Measurements from ENCODE around the gene DCTD.

DNA sequence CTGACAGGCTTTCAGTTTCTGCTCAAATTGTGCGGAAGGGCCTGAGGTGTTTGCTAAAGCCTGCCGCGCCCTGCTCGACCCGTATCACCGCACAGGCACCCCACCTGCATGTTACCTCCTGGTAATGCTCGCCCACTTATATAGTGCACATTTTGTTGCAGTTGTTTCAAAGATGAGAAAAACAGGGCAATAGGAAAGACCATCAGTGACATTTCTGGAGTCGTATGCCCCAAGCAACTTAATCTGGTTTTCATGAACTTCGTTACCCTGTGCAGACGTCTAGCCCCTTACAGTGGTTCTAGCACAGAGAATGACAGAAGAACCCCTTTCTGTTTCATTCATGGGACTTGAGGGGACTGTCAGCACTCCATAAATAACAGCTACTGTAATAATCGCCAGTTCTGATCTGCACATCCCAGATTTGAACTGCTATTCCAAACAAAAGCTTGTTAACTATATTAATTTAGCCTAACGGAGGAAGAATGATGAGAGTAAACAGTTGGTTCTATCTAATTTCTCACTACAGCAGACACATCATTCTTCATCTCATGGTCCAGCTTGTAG, 940 bp upstream of the DCTD start:
- TF ChIP-seq, protein P1, sequence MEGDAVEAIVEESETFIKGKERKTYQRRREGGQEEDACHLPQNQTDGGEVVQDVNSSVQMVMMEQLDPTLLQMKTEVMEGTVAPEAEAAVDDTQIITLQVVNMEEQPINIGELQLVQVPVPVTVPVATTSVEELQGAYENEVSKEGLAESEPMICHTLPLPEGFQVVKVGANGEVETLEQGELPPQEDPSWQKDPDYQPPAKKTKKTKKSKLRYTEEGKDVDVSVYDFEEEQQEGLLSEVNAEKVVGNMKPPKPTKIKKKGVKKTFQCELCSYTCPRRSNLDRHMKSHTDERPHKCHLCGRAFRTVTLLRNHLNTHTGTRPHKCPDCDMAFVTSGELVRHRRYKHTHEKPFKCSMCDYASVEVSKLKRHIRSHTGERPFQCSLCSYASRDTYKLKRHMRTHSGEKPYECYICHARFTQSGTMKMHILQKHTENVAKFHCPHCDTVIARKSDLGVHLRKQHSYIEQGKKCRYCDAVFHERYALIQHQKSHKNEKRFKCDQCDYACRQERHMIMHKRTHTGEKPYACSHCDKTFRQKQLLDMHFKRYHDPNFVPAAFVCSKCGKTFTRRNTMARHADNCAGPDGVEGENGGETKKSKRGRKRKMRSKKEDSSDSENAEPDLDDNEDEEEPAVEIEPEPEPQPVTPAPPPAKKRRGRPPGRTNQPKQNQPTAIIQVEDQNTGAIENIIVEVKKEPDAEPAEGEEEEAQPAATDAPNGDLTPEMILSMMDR (IDR thresholded peaks at IDR 0.05) = no peak
- TF ChIP-seq POLR2A (IDR thresholded peaks at IDR 0.05) (no peak), POLR2AphosphoS5 (IDR thresholded peaks at IDR 0.05) (no peak)
